GM19193 (cell line): ENCODE data around the gene C10orf71.

Source experiments
- POLR2A ChIP-seq: IDR thresholded peaks from 4 replicates; pipeline ENCODE4 v1.6.1; 2011; ENCODE audit not compliant: insufficient read depth, insufficient read length; ENCODE audit errors: extremely low read depth

The C10orf71 gene

GRCh38 chr10:49360271-49361177 lies 61.6 kb downstream of the C10orf71 start:
- TF ChIP-seq POLR2A, result no peak

GRCh38 chr10:49361178-49361554 lies 62.2 kb downstream of the C10orf71 start:
- TF ChIP-seq POLR2A, result no peak

GRCh38 chr10:49361735-49362568 lies 63.0 kb downstream of the C10orf71 start:
- no peak for TF ChIP-seq POLR2A

DNA sequence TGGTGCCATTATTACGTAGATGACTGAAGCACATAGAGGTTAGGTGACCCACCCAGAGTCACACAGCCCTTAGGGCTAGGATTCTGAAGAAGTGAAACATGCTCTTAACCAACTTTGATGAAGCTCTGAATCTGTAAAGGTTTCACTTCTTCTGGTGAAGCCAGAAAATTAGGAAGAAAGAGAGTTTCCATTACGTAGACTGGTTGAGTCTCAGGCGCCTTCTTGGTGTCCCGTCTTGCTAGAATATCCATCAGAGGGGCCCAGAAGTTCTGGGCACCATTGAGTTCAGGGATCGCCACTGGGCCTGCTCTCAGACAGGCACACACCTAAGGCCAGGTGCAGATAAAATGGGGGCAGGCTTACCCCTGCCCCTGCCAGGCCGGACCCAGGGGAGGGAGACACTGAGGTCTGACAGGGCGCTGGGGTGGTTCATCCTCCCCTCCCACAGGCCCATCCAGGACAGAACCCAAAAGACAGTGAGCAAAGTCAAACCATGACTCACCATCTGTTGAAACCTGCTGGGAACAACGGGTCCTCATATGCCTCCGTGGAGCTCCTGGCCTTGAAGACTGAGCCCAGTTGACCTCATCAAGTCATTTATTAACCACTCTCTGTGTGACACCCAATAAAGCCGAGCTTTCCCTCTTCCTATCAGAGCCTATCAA lies 63.8 kb downstream of the C10orf71 start:
- TF ChIP-seq POLR2A, result no peak

- no peak for TF ChIP-seq POLR2A
These were observed 64.5 kb downstream of the C10orf71 start for GRCh38 chr10:49363309-49364031.

DNA sequence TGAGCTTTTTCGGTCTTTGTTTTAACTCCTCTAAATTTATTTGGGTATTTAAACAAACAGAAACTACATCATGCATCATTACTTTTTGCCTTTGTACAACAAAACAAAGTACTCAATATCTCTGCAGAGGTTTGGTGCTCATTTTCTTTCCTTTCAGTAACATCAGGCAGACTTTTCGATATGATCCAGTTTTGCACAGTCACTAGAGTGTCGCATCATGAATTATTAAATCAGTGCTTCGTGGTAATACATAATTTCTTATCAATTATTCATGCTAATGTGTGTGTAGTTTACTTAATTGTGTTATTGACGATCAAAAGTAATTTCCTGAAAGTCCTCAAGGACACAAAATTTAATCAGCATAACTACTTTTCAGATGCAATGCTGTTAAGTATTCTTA lies 65.1 kb downstream of the C10orf71 start:
- TF ChIP-seq POLR2A, result no peak

DNA sequence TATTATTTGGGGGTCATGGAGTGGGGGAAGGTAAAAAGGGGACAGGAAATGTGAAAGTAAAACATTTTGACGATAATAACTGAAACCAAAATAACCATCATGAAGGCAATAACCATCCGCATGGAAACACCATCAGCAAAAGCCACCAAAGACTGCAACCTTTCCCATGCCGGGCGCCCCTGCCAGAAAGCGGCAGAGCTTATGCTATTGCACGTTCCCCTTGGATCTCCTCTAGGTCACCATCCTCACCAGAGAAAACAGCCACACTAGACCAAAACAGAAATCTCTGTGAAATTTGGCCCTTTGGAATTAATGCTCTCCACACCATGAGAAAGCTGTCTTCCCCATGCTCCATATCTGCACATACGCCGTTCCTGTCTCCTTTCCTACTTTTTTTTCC lies 65.8 kb downstream of the C10orf71 start:
- no peak for TF ChIP-seq POLR2A

DNA sequence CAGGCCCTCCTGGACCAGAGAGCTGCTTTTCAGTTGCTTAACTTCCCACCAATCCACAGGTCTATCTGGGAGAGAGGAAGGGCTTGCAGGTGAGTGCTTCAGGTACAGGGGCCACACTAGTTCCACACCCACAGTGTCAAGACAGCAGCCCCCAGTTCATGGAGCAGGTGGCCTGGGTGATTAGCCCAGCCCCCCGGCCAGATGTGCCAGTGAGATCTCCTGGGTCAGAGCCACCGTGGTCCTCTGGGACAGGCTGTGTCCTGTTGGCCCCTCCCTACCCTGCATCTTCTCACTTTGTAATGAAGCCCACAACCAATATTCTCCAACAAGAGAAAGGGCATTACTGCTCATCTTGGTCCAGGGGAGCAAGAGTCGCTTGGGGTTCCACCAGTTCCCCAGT lies 66.3 kb downstream of the C10orf71 start:
- TF ChIP-seq POLR2A, result no peak

- TF ChIP-seq POLR2A, result no peak
These were observed 66.9 kb downstream of the C10orf71 start for GRCh38 chr10:49365675-49366415.

DNA sequence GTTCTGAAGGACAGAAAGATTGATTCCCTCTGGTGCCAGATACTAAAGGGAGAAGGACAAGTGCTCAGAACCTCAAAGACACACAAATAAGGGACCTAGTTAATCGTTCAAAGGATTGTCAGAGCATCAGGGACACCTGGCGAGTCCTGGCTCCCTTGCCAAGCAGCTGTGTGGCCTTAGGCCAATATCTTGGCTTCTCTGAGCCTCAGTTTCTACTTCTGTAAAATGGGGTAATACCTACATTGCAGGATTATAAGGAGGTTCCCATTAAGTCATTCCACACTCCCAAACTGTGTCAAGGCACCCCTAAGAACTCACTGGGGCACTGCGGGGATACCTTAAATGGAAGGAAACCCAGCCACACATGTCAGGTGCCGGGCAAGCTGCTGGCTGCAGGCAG lies 67.5 kb downstream of the C10orf71 start:
- TF ChIP-seq POLR2A, result no peak

DNA sequence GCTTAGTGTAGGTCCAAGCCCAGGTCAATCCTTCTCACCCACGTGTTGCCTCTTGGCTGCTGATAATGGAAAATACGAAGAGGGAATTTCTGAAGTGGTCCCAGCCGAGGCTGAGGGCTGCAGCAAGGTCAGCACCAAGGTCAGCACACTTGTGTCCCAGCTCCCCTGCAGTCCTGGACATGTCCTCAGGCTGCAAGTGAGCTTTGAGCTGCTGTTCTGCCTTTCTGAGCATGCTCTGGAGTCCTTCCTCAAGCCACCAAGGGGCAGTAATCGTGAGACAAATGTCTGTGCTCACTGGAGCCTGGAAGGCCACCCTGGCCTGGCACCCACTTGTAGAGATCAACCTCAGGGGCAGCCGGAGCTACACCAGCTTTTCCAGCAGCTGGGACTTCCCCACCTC lies 68.6 kb downstream of the C10orf71 start:
- no peak for TF ChIP-seq POLR2A

DNA sequence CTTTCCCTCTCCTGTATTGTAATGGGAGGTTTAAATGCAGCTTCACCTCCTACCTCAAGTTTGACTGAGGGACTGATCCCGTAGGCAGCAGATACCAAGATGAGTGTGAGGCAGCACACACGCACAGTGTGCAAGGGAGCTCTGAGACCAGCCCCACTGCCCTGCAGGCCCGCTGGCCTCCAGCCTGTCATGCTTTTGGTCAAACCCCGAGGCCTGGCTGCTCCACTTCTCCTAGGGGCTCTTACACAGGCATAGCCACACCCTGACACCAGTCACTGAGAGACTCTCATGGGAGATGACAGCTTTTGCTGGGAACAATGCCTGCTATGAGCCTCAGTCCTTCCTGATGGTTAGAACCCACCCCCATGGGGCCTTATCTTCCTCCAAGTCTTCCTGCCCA lies 69.3 kb downstream of the C10orf71 start:
- TF ChIP-seq POLR2A, result no peak

DNA sequence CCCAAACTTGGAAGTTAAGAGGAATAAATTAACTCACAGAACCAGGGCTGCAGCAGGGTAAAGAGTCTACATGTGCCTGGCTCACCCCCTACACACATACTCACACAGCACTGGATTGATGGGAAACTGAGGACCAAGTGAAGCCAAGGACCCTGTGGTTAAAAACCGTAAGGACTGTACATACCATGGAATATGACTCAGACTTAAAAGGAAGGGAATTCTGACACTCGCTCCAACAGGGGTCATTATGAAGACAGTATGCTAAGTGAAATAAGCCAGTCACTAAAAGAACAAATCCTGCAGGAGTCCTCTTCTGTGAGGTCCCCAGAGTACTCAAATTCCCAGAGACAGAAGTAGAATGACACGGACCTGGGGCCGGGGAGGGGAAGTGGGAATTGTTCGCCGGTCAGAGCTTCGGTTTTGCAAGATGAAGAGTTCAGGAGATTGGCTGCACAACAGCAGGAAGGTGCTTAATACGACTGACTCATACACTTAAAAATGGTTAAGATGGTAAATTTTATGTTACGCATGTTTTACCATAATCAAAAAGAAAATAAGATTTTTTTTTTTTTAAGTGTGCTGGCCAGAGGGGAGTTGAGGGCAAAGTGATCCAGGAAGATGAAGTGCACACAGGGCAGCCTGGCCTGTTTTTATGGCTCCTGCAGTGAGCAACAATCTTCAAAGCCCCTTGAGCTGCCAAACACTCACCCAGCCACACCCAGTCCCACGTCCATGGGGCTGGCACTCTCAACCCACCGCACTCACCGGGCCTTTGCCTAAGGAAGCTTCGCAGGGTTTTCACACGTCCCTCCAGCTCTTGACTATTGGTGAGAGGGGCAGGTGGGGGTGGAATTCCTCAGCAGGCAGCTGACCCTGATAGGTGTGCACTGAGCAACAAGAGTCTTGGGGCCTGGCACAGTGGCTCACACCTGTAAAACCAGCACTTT lies 70.5 kb downstream of the C10orf71 start:
- no peak for TF ChIP-seq POLR2A
